GM04503 (cell line): ENCODE data around the gene PRDM16.

Experiments used
- DNase-seq: peaks from one replicate; pipeline ENCODE4 v3.0.0-alpha.2; 2012; ENCODE audit warnings: low read depth

PRDM16 gene

DNA sequence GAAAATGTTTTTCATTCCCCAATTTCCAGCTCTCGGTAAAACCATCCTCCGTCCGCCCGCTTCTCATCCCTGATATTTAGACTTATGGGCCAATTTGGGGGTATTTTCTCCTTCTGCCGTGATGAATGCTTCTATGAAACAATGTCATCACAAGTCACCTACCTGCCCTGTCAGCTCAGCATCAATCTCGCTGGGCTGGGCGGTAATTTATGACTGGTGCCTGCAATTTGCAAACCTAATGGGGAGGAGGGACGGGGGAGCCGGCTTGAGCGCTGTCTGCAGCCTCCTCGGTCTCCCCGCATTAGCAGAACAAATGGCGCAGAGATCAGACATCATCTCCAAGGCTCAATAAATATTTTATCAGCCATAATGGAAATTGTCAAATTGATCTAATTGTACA lies 72.1 kb downstream of the PRDM16 start:
- no peak for DNase-seq

DNA sequence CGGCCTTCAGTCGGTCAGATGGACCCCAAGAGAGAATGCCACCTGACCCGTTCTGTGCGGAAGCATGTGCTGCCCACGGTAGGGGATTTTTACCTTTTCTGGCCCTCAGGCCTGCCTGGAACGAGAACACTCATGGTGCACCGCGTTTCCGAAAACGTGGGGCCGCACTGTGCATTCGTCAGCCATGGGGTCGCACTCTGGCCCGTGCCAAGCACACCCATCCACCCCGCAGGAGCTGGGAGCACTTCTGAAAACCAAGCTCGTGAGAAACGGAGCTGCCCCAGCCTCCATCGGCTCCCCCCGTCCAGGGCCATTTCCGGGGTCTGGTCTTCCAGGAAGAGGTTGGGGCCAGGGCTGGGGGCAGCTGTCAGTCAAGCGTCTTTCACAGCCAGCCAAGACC lies 72.8 kb downstream of the PRDM16 start:
- no peak for DNase-seq

DNA sequence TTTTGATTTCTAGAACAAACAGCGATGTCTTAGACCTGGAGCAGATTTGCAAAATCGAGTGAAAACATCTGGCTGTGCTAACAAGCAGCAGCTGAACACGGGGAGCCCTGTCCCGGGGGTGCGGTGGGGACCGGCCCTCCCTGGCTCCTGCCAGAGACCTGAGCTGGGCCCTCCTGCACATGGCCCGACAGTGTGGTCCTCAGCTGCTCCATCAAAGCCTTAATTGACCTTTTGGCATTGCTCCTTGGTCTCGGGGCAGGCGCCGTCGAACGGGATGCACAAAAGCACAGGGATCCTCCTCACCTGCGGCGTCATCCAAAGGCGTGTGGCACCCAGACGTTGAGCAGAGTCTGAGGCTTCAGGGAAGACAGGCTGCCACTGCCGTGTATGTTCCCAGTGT lies 73.2 kb downstream of the PRDM16 start:
- DNase-seq, result no peak

DNA sequence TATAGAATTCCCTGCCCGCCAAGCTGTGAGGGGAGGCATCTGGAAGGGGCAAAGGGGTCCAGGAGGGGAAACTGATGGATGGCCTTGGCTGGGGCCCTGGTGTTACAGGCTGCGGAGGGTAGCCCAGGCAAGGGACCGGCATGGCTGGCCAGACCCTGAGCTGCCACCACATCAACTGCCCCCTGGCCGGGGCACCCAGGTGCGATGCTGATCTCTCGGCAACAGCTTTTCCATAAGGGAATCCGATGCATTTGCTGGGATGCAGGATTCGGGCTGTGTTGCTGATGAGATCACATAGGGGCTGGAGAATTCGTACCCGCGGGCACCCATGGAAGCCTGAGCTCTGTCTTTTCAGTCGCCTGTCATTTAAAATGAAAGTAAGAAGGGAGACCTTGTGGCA lies 73.7 kb downstream of the PRDM16 start:
- DNase-seq, result no peak

DNA sequence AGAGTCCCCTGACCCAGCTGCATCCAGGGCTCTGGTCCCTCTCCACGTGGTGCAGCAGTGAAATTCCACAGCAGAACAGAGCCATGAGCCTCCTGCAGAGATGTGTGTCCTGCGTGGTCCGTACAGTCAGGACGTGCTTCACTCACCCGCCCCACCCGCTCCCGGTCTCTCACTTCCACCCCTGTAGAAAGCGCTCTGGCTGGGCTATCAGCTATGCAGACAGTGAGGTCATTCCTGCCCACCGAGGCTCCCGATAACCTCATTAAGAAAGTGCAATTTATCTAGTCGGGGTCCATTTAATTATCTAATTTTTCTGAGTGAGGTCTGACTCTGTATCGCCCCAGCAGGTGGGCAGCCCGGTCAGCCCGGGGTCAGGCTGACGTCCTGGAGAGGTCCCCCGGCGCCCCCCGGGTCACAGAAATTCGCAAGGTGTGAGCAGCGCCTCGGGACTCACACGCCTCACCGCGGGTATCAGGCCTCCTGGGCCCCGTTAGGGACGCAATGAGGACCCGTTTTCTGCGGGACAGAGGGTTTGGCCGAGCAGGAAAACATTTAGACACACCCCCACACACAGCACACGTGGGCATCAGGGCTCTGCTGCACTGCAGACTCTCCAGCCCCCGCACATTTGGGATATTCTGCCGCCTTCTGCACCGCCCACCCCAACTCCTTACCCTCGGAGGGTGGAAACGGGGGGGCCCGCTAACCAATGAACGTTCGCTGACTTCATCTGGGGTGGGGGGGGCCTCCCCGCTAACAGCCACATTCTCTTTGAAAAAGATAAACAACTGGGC lies 76.7 kb downstream of the PRDM16 start:
- no peak for DNase-seq

DNA sequence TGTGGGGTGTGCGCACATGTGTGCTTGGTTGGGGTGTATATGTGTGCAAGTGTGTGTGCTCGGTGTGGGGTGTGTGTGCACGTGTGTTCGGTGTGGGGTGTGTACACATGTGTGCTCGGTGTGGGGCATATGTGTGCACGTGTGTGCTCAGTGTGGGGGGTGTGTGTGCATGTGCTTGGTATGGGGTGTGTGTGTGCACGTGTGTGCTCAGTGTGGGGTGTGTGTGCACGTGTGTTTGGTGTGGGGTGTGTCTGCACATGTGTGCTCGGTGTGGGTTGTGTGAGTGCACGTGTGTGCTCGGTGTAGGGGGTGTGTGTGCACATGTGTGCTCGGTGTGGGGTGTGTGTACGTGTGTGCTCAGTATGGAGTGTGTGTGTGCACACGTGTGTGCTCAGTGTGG lies 77.5 kb downstream of the PRDM16 start:
- no peak for DNase-seq

DNA sequence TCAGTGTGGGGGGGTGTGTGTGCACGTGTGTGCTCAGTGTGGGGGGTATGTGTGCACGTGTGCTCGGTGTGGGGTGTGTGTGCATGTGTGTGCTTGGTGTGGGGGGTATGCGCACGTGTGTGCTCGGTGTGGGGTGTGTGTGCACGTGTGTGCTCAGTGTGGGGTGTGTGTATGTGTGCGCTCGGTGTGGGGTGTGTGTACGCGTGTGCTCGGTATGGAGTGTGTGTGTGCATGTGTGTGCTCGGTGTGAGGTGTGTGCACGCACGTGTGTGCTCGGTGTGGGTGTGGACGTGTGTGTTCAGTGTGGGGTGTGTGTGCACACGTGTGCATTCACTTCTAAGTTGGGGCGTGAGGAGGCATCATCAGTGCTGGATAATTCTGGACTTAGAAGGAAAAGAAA lies 77.9 kb downstream of the PRDM16 start:
- no peak for DNase-seq

DNA sequence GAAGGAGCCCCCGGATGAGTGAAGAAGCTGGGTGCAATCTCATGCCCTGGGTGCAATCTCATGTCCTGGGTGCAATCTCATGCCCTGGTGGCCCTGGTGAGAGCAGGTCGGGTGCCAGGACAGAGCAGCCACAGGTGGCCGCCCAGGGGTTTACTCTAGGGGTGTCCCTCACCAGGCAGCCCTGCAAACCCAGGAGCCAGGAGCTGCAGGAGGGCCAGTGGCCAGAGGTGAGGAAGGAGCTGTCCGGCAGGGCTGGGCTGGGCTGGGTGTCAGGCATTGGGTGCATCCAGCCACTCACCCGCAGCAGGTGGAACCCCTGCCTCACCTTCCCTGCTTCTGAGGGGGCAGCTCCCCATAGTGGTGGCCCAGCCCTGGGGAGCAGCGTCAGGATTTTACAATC lies 79.2 kb downstream of the PRDM16 start:
- DNase-seq, result no peak

DNA sequence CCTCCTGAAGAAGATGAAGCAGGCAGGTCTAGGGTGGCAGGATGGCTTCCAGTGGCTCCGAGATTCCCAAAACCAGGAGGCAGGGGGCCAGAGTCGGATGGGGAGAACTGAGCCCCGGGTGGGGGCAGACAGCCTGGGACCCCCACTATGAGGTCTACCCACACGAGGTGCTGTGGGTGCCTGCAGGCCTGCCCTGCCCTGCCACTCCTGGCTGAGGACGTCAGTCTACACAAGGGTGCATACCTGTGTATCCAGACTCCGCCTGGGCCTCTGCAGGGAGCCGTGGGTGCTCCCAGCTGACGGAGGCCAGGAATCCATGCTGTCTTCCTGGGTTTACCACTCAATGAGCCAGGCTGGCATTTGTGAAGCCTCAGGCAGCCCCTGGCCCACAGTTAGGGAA lies 80.3 kb downstream of the PRDM16 start:
- DNase-seq, result no peak

DNA sequence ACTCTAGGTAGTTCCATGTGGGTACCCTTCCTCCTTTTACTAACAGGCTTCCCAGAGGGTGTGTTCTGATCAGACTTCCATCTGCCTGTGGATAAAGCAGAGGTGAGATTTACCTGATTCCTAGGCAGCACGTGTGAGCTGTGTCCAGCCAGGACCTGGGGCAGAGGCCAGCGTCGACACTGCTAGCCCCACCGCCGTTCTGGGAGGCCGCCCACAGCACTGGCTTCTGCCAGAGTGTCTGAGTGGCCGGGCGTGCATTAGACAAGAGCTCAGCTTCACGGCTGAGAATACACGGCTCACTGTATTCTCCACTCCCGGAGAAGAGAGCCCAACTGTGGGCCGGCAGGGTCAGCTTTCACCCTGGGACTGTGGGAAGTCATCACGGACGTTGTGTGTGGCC lies 82.5 kb downstream of the PRDM16 start:
- no peak for DNase-seq

DNA sequence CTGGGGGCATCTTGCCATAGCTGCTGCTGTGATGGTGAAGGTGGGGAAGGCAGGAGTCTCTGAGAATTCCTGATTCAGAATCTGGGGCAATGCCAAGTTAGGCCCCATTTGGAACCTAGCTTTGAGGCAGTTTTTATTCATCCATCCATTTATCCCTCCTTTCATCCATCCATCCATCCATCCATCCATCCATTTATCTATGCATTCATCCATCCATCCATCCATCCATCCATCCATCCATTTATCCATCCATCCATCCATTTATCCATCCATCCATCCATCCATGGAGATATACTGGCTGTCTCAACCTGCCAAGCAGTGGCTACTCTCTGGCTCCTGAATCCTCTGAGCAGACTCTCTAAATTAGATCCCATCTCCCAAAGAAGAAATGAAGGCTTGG lies 83.1 kb downstream of the PRDM16 start:
- no peak for DNase-seq

DNA sequence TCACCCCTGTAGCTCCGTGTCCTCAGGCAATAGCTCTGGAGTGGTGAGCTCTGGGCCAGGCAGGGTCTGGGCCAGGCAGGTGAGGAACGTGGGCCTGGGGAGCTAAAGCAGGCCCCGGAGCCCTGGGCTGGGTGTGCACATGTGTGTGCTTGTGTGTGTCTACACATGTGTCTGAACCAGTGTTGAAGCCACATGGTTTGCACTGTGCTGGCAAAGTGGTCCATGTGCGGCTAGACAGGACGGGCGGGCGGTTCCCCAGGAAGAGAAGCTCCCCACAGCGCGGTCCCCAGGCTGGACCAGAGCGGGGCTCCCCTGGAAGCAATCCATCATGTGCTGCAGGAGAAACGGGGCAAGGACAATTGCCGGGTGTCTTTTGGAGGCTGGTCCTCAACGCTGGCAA lies 84.2 kb downstream of the PRDM16 start:
- no peak for DNase-seq

DNA sequence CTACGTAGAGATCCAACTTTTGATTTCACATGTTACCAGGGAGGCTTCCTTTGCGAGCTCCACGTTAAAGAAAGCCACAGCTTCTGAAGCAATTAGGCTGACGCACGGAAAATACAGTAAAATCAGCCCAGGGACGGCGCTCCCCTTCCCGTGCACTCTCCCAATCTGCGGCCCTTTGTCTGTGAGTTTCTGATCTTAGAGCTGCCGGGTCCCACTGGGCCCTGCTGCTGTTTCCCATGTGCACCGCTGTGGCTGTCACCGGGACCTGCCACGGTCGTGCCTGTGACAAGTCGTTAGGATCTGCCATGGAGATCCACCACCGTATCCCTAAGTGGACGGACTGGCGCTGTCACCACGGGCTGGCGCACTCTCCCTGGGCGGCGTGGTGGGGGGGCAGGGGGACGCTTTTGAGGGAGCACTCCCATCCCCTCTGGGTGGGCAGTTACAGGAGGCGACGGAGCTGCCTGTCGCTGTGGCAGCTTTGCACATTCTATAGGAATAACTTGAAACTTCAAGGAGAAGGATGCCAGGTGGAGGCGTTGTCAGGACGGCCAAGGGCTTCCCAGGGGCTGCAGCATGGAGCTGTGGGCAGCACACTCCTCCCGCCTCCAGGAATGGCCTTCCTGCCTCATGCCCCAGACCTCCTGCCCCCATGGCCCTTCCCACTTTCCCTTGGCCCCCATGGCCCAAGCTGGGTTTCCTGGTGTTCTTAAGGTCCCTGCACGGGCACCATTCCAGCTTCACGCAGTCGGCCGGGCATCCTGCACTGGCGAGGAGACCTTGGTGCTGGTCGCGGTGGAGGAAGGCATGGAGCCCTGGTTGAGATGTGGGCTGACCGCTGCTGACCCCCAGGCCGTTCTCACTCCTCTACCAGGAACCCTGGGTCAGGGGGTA lies 85.1 kb downstream of the PRDM16 start:
- DNase-seq, result no peak

DNA sequence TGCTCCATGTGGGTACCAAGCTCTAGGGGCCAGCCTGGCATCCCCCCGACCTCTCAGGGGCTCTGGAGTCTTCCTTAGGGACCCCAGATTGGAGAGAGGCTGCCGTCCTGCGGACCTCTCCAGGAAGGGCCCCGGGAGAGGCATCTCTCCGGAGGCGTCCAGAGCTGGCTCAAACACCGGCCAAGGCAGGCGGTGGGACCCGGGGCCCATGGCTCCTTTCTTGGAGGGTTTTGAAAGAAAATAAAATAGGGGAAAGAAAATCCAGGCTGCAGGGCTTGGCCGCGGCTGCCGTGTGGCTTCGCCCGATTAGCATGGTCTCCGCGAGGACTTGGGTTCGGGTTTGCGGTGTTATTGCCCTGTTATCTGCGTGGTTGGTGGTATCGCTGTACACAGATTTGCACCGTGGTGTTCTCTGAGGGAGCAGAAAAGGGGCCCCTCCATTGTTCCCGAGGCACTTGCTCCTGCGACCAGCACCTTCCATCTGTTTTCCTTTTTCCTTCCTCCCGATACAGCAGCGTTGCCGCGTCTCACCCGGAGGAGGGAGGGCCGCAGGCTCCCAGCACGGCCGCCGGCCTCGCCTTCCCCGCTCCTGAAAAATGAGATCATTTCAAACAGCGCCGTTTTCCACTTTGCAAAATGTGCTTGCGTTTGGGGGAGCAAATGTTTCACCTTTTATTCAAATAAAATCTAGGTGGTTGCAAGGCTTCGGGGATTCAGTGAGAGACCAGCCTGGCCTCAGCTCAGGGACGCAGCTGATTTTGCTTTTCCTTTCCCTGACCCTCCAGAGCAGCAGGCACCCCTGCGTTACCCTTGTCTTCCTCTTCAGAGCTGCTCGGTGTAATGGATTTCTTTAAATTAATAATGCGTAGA lies 86.3 kb downstream of the PRDM16 start:
- no peak for DNase-seq

DNA sequence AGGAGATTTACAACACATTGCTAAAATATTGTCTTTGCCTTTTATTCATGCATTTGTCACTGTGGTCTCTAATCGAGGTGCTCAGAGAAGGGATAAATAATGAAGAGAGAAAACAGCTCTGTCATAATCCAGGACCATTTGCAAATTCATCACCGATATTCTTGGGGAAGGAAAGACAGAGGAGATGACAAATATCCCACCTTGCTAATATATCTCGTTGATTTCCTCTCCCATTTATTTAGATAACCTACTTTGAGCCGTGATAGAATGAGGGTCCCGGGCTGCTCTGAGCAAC lies 86.9 kb downstream of the PRDM16 start:
- no peak for DNase-seq

DNA sequence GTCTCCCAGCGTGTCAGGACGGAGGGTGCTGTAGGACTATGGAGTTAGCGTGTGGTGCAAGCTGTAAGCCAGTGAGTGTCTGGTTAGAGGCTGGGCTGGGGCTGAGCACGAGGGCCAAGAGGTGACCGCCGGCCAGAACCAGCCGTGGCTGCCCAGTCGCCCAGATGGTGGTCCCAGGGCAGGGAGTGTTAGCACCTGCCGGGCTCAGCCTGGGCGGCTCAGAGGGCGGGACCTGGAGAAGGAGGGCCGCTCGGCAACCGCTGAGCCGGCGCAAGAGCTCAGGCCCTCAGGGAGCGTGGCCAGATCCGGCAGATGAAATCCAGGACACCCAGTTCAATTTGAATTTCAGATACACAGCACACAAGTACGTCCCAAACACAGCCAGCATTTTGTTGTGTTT lies 87.9 kb downstream of the PRDM16 start:
- DNase-seq, result no peak

DNA sequence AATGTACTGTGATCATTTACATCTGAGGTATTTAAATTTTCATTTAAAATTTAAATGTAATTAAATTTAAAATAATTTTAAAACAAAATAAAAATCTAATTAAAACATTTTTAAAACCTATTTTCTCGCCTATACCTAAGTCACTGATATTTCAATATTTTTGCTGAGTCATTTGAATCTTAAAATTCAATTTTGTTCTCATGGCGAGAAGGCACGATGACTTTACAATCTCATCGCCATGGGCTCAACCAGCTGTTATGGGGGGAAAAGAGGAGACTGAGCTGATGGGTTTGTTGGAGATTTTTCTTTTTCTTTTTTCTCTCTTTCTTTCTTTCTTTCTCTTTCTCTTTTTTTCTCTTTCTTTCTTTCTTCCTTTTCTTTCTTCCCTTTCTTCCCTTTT lies 89.3 kb downstream of the PRDM16 start:
- DNase-seq, result no peak

DNA sequence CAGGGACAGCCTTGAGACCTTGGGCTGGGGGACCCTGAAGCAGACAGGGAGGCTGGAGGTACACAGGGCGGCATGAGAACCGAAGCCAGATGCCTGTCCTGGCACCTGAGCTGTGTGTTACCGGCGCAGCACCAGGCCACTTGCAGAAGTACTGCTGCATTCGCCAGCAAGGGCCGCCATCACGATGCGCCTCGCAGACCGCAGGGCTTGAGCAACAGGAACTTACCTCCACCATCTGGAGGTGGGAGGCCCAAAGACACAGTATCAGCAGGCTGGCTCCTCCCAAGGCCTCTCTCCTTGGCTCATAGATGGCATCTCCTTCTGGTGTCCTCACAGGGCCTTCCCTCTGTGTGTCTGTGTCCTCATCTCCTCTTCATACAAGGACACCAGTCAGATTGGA lies 90.1 kb downstream of the PRDM16 start:
- DNase-seq, result no peak

DNA sequence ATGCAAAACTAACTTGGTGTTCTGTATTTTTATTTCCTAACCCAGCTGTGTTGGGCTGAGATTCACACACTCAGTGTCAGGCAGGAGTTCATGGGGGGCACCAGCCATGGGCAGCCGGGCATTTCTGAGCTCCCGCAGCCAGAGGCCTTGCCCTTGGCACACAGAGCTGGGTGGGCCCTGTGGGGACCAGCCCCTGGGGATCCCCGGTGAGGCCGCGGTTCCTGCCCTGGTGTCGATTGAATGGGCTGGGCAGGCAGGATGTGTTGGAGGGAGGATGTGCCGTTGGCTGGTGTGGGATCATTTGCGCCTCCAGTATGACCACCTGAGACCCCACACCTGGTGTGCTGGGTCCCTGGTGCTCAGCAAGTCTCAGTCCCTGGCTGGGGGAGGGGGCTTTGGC lies 91.0 kb downstream of the PRDM16 start:
- no peak for DNase-seq

DNA sequence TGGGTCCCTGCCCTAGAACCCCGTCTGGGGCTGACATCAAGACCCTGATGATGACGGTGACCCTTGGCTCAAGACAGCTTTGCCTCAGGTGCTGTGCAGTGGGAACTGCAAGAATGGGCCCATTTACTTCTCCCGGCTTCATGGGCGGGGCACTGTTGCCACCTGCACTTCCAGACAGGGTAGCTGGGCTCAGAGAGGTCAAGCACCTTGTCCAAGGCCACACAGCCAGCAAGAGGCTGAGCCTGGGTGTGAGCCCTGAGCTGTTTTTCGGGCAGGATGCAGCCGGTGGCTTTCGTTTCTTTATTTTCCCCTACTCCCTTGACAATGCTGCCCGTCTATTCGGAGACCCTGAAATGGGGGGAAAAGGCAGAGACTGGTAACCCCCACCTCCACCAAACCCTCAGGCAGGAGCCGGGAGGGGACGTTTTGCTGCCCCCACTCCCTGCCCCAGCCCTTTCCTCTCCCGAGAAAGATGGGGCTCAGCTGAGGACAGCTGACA lies 91.7 kb downstream of the PRDM16 start:
- no peak for DNase-seq

DNA sequence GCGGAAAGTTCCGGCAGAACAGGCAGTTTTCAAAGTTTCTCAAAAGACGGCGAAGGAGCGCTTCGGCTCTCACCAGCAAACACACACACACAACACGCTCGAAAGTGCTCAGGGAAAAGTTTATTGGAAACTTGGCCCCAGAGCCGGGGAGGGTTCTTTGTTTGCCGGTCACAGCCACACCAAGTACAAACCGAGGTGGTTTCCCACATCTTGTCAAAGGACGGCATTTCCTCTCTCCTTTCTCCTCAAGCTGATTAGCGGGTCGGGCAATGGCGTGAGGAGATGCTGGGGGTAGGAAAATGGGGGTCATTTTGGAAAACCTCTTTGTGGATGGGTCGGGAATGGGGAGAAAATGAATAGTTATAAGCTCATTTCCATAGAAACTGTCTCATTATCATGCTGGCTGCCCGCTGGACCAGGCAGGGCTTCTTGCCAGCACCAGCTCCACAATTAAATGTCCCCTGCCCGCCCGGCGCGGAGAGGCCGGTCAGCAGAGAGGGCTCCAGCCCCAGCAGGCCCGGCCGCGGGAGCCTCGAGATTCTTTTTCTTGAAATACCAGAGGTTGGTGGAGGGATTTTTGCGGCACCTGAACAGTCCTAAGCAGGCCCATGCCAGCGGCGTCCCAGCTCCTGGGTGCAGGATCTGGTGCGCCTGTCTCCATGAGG lies 92.3 kb downstream of the PRDM16 start:
- no peak for DNase-seq

DNA sequence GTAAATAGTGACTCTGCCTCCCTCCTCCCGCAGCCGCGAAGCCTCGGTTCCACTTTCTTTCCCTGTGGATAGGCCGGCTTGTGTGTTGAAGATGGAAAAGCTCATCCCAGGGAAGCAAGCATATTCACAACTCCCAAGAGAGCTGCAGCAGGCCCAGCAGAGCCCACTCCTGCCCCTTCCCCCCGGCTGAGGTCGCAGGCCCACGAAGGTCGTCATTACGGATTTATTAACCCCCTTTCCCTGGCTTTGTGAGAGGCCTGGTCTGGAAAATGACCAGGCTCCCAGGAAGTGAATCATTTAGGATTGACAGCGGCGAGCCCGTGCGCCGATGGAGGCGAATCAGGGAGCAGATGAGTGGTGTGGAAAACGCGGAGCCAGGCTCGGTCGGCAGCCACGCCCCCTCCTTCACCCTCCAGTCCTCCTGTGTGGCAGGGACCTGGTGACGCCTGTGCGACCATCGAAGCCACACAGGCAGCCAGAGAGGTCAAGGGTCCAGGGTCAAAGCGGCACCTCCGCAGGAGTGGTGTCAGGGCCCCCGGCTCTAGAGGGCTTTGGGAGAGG lies 93.4 kb downstream of the PRDM16 start:
- no peak for DNase-seq
